Lung (tissue), 12 donors: ENCODE measurements around the gene USP3. TPM values are rescaled to one million over a fixed set of nuclear protein-coding genes. Genes with fewer than 3 reads are reported as not detected.
A peak's percentile ranks its signal among the peaks of the same experiment; 100 is the strongest.

Source experiments
- ATAC-seq: fragments of 200-7000 bp; cut with Tn5 transposase; one replicate; pipeline ENCODE4 v1.9.1; 2020; ENCODE audit warnings: moderate number of reproducible peaks; ENCODE audit not compliant: insufficient read depth, low FRiP score
- DNase-seq, 3 donors: peaks; one replicate each; pipeline ENCODE4 v3.0.0-alpha.2; 2013 to 2017
- H3K27ac ChIP-seq, 2 donors: one replicate each; pipeline ENCODE4 v1.5.1; 2013; ENCODE audit warnings: mild to moderate bottlenecking in 2 of 2, moderate library complexity in 2 of 2, control low read depth in 1 of 2, inconsistent platforms in 1 of 2, low read depth in 1 of 2, low read length in 1 of 2
- H3K27me3 ChIP-seq, 3 donors: one replicate each; pipeline ENCODE4 v1.5.1; 2013; ENCODE audit warnings: low read length in 2 of 3; ENCODE audit not compliant: control insufficient read depth in 3 of 3, insufficient read depth in 3 of 3
- H3K36me3 ChIP-seq, 4 donors: one replicate each; pipeline ENCODE4 v1.5.1; 2013; ENCODE audit warnings: low read length in 4 of 4, mild to moderate bottlenecking in 1 of 4, moderate library complexity in 1 of 4; ENCODE audit not compliant: control insufficient read depth in 4 of 4, insufficient read depth in 4 of 4
- H3K4me1 ChIP-seq, 5 donors: one replicate each; pipeline ENCODE4 v1.5.1; 2013; ENCODE audit warnings: low read length in 5 of 5, mild to moderate bottlenecking in 2 of 5, moderate library complexity in 1 of 5; ENCODE audit not compliant: control insufficient read depth in 5 of 5, insufficient read depth in 5 of 5
- H3K4me3 ChIP-seq: one replicate; pipeline ENCODE4 v1.5.1; 2013; ENCODE audit warnings: mild to moderate bottlenecking, control low read depth, moderate library complexity
- H3K9ac ChIP-seq, 2 donors: one replicate each; pipeline ENCODE4 v1.5.1; 2013; ENCODE audit warnings: low read length in 2 of 2, control low read depth in 1 of 2; ENCODE audit not compliant: insufficient read depth in 1 of 2
- H3K9me3 ChIP-seq, 4 donors: one replicate each; pipeline ENCODE4 v1.5.1; 2013; ENCODE audit warnings: low read length in 3 of 4, mild to moderate bottlenecking in 1 of 4, moderate library complexity in 1 of 4; ENCODE audit not compliant: control insufficient read depth in 4 of 4, insufficient read depth in 3 of 4
- CTCF ChIP-seq: IDR thresholded peaks from 2 replicates; pipeline ENCODE4 v1.5.1; 2012; ENCODE audit warnings: mild to moderate bottlenecking; ENCODE audit errors: control extremely low read depth, extremely low read depth
- WGBS, 2 donors: extraction: QIAGEN DNeasy Blood & Tissue Kit; methylation state at CpG; one replicate each; pipeline ENCODE4 v1.1.7; 2013; 5-methylcytosine and 5-hydroxymethylcytosine counted together
- polyA plus RNA-seq, 2 donors: library from polyadenylated mRNA; stranded (reverse); fragments of 200-250 nt; gene quantifications; one replicate each; pipeline ENCODE4 v1.2.1, GENCODE V29; 2013
- total RNA-seq, 2 donors: library from RNA; depleted of rRNA in 1 of 2; stranded (reverse); fragments of >200 nt in 1 of 2; gene quantifications; one replicate each; pipeline ENCODE4 v1.2.1, GENCODE V29; 2014 to 2021
- donor health status: control.
- donor health status: control.
- donor health status: Bipolar disorder and iron deficiency.
- donor health status: healthy.
- donor health status: DM: yes; HTN: yes; CAD: no.

The USP3 gene
- total and polyA plus RNA-seq, 4 donors: 29.1 to 95.5 (median 49.9) TPM

DNA sequence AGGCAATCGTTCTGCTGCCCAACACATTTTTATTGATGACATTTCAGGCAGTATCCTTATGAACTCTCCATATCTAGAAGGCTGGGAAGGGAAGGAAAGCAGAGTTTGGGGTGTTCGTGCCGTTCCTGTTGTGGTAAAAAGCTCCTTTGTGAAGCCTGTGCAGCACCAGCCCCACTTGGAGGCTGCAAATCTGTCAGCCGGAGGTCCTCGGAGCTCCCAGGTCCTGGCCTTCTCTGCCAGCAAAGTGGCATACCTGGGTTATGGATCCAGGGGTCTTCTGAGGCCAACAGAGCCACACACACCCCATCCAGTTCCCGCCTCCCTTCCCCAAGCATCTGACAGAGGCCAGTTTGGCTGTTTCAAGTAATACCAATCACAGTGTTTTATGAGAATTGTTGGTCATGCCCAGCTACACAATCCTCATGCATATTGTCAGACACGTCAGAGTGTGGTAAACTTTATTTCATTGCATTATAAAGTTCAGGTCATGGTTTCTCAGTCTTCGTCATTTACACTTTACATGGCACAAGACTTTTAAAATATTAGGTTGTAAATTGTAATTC, 15.9 kb upstream of the USP3 start:
- Histone ChIP-seq H3K9ac (no peak overlapping the region), H3K4me1 (no peaks in the 10 kb centered on the region)

GRCh38 chr15:63489352-63489751, 15.0 kb upstream of the USP3 start:
- no peak overlapping the region for H3K9ac ChIP-seq
- TF ChIP-seq CTCF: no peak
- WGBS, 2 donors: 78 to 81% methylated on average over 5 of the region's 5 CpGs
- H3K27me3 ChIP-seq: peaks cover 0 to 2% (median 0%) of the 10 kb centered on the region in 3 donors
- no peaks in the 10 kb centered on the region for H3K36me3 ChIP-seq
- H3K4me1 ChIP-seq: no peaks in the 10 kb centered on the region
- H3K4me3 ChIP-seq: no peak overlapping the region
- no peaks in the 10 kb centered on the region for H3K9me3 ChIP-seq
- H3K27ac ChIP-seq: no peak overlapping the region
- ATAC-seq (no peak), DNase-seq (no peak)

More for the DNA sequence above, 15.9 kb upstream of the USP3 start:
- no peak for ATAC-seq
- no peak overlapping the region for H3K4me3 ChIP-seq
- no peak for DNase-seq
- H3K9me3 ChIP-seq: no peaks in the 10 kb centered on the region
- H3K27ac ChIP-seq: peak overlapping the region in 1 of 2 donors; percentile 28
- peaks cover 0 to 2% (median 0%) of the 10 kb centered on the region in 3 donors for H3K27me3 ChIP-seq
- H3K36me3 ChIP-seq: no peaks in the 10 kb centered on the region
- TF ChIP-seq CTCF: no peak
- WGBS, 2 donors: 79 to 85% methylated on average over 8 of the region's 8 CpGs

DNA sequence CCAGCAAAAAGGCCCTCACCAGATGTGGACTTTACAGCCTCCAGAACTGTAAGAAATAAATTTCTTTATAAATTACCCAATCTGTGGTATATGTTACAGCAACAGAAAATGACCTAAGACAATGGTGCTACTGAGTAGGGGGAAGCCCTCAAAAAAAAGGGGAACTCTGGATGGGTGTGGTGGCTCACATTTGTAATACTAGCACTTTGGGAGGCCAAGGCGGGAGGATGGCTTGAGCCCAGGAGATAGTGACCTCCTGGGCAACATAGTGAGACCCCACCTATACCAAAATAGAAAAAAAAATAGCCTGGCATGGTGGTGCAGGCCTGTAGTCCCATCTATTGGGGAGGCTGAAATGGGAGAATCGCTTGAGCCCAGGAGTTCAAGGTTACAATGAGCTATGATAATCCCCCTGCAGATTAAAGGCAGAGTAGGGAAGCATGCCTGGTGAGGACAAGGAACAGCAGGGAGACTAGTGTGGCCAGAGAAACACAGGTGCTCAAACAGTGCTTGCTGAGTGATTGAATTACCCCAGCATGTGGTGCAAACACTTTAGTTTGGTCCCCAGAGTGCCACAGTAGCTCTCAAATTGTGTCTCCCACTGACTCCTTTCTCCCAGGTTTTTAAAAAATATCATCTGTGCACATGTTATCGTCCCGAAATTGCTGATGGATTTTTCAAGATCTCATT, 13.9 kb upstream of the USP3 start:
- Histone ChIP-seq H3K4me3 (no peak overlapping the region), H3K9ac (no peak overlapping the region), H3K27me3 (peaks cover 0 to 2% (median 0%) of the 10 kb centered on the region in 3 donors), H3K36me3 (no peaks in the 10 kb centered on the region), H3K9me3 (no peaks in the 10 kb centered on the region), H3K4me1 (no peaks in the 10 kb centered on the region), H3K27ac (peak overlapping the region in 1 of 2 donors; percentile 75)
- WGBS, 2 donors: 75 to 82% methylated on average over 4 of the region's 4 CpGs
- peak; percentile 49 for ATAC-seq
- no peak for DNase-seq
- TF ChIP-seq CTCF: no peak
